Stimulated activated CD4-positive, alpha-beta T cell treated with anti-CD3 and anti-CD28 coated beads, Interleukin-15, amount 100 ng/mL, for 48 hours (primary cell): ENCODE results near the gene PRR11.
"Not testable (repeated sequence)": the region's sequence is repeated elsewhere in the genome, so short reads cannot be mapped to it uniquely, and the experiment has no call there.

Experiments used
- DNase-seq, 2 donors: peaks; one replicate each; pipeline ENCODE4 v3.0.0-alpha.2; 2020; ENCODE audit warnings: low read depth in 2 of 2

PRR11 gene

GRCh38 chr17:59155439-59156177, at the start of gene PRR11:
TSS of gene PRR11 (plus strand) at chr17:59155746. CDS start at chr17:59169753, 14,007 bp downstream.
- peak; percentile 90 to 92 for DNase-seq

GRCh38 chr17:59105852-59106462, 49.6 kb upstream of the PRR11 start:
- peak; percentile 47 to 59 for DNase-seq

GRCh38 chr17:59106463-59107305, 48.9 kb upstream of the PRR11 start, which contains the start of gene TRIM37:
TSS of gene TRIM37 (minus strand) at chr17:59106880. CDS start at chr17:59106461, 419 bp downstream.
- peak; percentile 98 to 99 for DNase-seq

GRCh38 chr17:59107306-59107670, 48.3 kb upstream of the PRR11 start:
- DNase-seq: no peak

- DNase-seq: no peak
These were observed 47.0 kb upstream of the PRR11 start for GRCh38 chr17:59108400-59109102.

- no peak for DNase-seq
These were observed 44.6 kb upstream of the PRR11 start for GRCh38 chr17:59110973-59111372.

GRCh38 chr17:59111539-59111938, 44.0 kb upstream of the PRR11 start:
- no peak for DNase-seq

- no peak for DNase-seq
These were observed 40.1 kb upstream of the PRR11 start for GRCh38 chr17:59115474-59115873.

- no peak for DNase-seq
These were observed 33.6 kb upstream of the PRR11 start for GRCh38 chr17:59121901-59122480.

- DNase-seq: no peak
These were observed 30.9 kb upstream of the PRR11 start for GRCh38 chr17:59124665-59125064.

GRCh38 chr17:59126809-59127417, 28.6 kb upstream of the PRR11 start:
- DNase-seq: no peak

GRCh38 chr17:59129814-59130213, 25.7 kb upstream of the PRR11 start:
- DNase-seq: no peak

GRCh38 chr17:59131131-59131530, 24.4 kb upstream of the PRR11 start:
- no peak for DNase-seq

- not testable (repeated sequence) for DNase-seq
These were observed 17.2 kb upstream of the PRR11 start for GRCh38 chr17:59138339-59138738.

- no peak for DNase-seq
These were observed 15.6 kb upstream of the PRR11 start for GRCh38 chr17:59139939-59140338.

- DNase-seq: no peak
These were observed 13.7 kb upstream of the PRR11 start for GRCh38 chr17:59141860-59142259.

GRCh38 chr17:59145571-59146096, 9.9 kb upstream of the PRR11 start:
- DNase-seq: no peak

- DNase-seq: no peak
These were observed 6.5 kb upstream of the PRR11 start for GRCh38 chr17:59149051-59149450.

GRCh38 chr17:59149841-59150511, 5.6 kb upstream of the PRR11 start:
- no peak for DNase-seq

GRCh38 chr17:59151006-59151405, 4.5 kb upstream of the PRR11 start:
- no peak for DNase-seq
